Activated naive CD8-positive, alpha-beta T cell (primary cell): ENCODE measurements around the gene ZNF771.

ENCODE experiments used
- H3K27ac Mint-ChIP-seq: one replicate; pipeline ENCODE4 v1.8.0; 2021; ENCODE audit warnings: mixed read lengths
- H3K27me3 Mint-ChIP-seq: one replicate; pipeline ENCODE4 v1.8.0; 2021; ENCODE audit warnings: mixed read lengths
- H3K36me3 Mint-ChIP-seq: one replicate; pipeline ENCODE4 v1.8.0; 2021; ENCODE audit warnings: mixed read lengths
- H3K4me1 Mint-ChIP-seq: one replicate; pipeline ENCODE4 v1.8.0; 2021; ENCODE audit warnings: low read depth, mixed read lengths
- H3K4me3 Mint-ChIP-seq: one replicate; pipeline ENCODE4 v1.8.0; 2021; ENCODE audit warnings: mild to moderate bottlenecking, mixed read lengths
- H3K9me3 Mint-ChIP-seq: one replicate; pipeline ENCODE4 v1.8.0; 2021; ENCODE audit warnings: low read depth, mixed read lengths

Gene ZNF771

DNA sequence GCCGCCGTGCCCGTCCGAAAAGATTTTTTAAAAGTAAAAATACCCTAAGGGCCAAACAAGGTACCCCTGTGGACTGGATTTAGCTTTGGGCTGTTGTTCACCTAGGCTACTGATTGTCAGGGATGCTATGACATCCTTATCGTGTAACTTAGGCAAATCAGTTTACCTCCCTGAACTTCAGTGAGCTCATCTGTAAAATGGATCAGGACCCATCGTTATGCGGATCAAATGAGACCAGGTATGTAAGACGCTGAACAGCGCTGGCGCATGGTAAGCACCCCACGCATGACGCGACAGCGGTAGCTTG, 658 bp upstream of the ZNF771 start:
- H3K36me3 Mint-ChIP-seq = no peaks in the 10 kb centered on the region
- H3K4me1 Mint-ChIP-seq = peaks cover 26% of the 10 kb centered on the region

DNA sequence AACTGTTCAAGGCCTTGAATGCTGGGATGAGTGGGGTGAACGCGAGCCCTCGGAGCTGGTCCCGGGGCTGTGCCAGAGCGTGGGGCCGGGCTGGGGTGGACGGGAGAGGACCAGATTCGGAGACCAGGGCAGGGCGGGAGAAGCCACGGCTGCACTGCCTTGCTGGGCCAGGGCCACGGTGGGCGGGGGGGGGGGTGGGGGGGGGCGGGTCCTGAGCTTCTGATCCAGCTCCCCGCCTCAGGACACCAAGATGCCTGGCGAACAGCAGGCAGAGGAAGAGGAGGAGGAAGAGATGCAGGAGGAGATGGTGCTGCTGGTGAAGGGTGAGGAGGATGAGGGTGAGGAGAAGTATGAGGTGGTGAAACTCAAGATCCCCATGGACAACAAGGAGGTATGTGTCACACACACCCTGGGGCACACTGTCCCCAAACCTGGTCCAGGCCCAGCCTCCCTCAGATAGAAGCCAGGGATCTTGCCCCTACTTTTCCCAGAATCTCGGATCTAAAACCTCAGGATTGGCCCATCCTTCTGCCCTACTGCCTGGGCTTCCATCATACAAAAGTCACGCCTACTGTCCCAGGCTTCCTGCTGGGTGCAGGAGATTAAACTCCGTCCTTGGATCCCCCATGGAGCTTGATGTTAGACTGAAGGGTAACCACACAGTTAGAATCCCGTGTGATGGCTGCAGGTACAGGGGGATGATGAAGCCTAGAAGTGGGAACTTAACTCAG, 563 bp downstream of the ZNF771 start:
- Mint-ChIP-seq H3K9me3 (no peaks in the 10 kb centered on the region), H3K36me3 (peaks cover 4% of the 10 kb centered on the region), H3K27me3 (no peaks in the 10 kb centered on the region), H3K4me3 (peak overlapping the region; percentile 84), H3K4me1 (peaks cover 28% of the 10 kb centered on the region), H3K27ac (peak overlapping the region; percentile 76)

More for the DNA sequence above, 658 bp upstream of the ZNF771 start:
- peak overlapping the region; percentile 99 for H3K4me3 Mint-ChIP-seq
- peak overlapping the region; percentile 99 for H3K27ac Mint-ChIP-seq
- H3K9me3 Mint-ChIP-seq = no peaks in the 10 kb centered on the region
- no peaks in the 10 kb centered on the region for H3K27me3 Mint-ChIP-seq

DNA sequence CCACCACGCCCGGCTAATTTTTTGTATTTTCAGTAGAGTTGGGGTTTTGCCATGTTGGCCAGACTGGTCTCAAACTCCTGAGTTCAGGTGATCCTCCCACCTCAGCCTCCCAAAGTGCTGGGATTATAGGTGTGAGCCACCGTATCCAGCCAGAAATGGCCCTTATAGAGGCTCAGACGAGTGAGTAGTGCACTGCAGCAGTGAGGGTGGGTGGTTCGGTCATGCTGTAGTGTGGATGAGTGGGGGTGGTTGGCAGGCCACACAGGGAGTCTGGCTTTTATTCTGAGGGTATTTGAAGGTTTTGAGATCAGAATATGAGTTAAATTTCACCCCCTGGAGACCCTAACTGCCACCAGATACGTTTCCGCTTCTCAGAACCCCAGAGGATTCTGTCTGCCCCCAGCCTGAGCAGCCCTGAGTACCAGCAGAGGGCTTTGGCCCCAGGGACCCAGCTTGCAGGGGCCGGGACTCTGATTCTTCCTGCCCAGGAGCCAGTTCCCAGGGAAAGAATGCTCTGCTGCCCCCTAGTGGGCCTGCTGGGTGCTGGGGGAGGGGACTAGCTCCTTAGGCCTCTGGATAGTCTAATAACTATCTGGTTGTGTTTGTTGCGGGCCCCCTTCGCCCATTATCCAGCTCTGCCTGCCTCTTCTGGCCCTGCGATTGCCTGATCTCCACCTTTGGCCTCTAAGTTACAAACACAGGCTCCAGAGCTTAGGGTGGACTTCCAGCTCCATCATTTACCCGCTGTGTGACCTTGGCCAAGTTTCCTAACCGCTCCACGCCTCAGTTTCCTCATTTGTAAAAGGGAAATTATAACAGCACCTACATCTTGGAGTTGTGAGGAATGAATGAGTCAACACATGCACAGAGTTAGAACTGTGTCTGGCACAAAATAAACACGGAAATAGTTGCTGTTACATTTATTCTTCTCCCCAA, 2.0 kb downstream of the ZNF771 start:
- Mint-ChIP-seq H3K9me3 (no peaks in the 10 kb centered on the region), H3K27ac (no peak overlapping the region), H3K4me3 (peak overlapping the region; percentile 84), H3K27me3 (no peaks in the 10 kb centered on the region), H3K4me1 (peaks cover 28% of the 10 kb centered on the region), H3K36me3 (peaks cover 4% of the 10 kb centered on the region)

DNA sequence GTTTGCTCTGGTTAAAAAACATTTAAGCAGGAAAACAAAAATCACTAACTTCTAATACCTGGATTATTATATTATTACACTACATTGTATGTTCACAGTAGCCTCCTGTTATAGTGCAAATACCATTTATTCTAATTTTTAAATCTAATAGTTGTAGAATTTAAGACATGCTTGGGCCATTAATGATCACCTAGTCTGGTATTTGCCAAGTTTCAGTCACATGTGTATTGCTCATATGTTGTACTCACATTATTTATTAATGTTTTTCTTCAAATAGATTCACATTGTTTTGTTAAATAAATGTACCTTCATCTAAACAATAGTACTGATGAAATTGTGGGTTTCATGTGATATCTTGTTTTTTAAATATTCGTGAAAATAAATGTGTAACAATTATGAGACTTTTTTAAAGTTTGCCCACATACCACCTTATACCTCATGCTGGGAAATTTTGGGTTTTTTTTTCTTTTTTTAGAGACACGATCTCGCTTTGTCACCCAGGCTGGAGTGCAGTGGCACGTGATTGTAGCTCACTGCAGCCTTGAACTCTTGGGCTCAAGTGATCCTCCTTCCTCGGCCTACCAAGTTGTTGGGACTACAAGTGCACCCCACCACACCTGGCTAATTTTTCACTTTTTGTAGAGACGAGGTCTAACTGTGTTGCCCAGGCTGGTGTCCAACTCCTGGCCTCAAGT, 5.9 kb downstream of the ZNF771 start:
- H3K9me3 Mint-ChIP-seq = no peaks in the 10 kb centered on the region
- peaks cover 37% of the 10 kb centered on the region for H3K4me1 Mint-ChIP-seq
- H3K4me3 Mint-ChIP-seq = no peak overlapping the region
- H3K27ac Mint-ChIP-seq = no peak overlapping the region
- peaks cover 4% of the 10 kb centered on the region for H3K36me3 Mint-ChIP-seq
- H3K27me3 Mint-ChIP-seq = no peaks in the 10 kb centered on the region

DNA sequence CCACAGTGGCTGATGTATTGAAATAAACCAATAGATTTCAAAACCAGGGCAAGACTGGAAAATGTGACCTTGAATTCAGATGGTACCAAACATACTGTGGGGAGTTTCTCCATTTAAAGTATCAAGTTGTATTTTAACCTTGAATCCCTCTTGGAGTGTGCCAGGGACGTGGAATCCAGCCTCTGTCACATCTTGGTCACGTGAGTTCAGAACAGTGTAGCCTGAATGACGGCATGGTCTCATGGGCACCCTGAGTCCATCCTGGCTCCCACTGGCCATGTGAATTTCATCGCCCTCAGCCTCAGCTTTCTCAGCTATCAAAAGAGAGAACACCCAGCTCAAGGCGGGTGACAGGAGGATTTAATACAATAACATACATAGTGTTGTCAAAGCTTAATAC, 6.8 kb downstream of the ZNF771 start:
- Mint-ChIP-seq H3K27me3 (no peaks in the 10 kb centered on the region), H3K27ac (no peak overlapping the region), H3K9me3 (no peaks in the 10 kb centered on the region), H3K36me3 (peaks cover 4% of the 10 kb centered on the region), H3K4me1 (peaks cover 37% of the 10 kb centered on the region), H3K4me3 (no peak overlapping the region)

DNA sequence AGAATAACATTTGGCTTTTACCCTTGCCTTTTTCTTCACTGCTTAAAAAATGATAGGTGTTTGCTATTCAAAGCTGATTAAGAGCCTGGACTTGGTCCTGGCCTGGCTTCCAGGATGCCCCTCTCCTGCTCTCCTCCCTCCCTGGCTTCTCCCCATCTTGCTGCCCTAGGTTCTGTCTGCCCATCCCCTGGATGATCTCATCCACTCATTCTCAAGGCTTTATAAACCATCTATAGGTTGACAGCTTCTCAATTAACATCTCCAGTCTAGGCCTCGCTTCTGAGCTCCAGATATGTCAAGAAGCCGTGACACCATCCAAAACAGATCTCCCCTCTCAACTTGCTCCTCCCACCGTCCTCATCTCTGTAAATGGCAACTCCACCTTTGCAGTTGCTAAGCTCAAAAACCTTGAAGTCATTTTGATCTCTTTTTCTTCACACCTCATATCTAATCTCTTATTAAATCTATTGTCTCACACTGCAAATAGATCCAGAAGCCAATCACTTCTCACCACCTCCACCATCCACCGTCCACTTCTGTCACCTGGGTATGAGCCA, 8.7 kb downstream of the ZNF771 start:
- H3K27ac Mint-ChIP-seq = peak overlapping the region; percentile 58
- no peaks in the 10 kb centered on the region for H3K27me3 Mint-ChIP-seq
- H3K4me1 Mint-ChIP-seq = peaks cover 30% of the 10 kb centered on the region
- no peaks in the 10 kb centered on the region for H3K9me3 Mint-ChIP-seq
- peaks cover 7% of the 10 kb centered on the region for H3K36me3 Mint-ChIP-seq
- H3K4me3 Mint-ChIP-seq = peak overlapping the region; percentile 17

DNA sequence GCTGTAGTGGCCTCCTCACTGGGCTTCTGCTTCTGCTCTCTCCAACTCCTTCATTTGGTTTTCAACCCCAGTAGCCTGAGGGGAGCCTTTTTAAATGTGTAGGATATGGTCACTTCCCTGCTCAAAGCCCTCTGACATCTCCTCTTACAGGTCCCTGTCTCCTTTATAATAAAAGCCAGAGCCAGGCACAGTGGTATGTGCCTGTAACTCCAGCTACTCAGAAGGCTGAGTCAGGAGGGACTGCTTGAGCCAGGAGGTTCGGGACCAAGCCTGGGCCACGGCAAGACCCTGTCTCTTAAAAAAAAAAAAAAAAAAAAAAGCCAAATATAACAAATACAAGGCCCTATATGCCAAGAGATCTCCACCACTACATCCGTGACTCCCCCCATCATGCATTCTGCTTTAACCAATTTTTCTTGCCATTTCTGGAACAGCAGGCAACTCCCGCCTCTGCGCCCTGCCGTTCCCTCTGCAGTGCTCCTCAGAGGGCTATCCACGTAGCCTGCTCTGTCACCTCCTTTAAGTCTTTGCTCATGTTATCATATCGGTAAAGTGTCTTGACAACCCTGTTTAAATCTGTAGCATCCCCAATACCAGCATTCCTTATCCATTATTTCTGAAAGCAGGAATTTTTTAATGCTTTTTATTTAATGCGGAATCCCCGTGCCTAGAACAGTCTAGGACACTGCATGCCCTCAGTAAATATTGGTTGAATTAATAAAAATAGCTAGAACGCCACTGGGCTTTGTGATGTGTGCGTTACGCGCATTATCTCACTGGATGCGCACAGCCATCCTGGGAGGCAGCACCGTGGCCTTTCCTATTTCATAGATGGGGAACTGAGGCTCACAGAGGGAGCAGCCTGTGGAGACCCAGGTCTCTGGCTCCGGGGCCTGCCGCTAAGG, 9.5 kb downstream of the ZNF771 start:
- Mint-ChIP-seq H3K27ac (peak overlapping the region; percentile 7), H3K27me3 (no peaks in the 10 kb centered on the region), H3K4me1 (peaks cover 29% of the 10 kb centered on the region), H3K9me3 (no peaks in the 10 kb centered on the region), H3K4me3 (peak overlapping the region; percentile 57), H3K36me3 (peaks cover 8% of the 10 kb centered on the region)

DNA sequence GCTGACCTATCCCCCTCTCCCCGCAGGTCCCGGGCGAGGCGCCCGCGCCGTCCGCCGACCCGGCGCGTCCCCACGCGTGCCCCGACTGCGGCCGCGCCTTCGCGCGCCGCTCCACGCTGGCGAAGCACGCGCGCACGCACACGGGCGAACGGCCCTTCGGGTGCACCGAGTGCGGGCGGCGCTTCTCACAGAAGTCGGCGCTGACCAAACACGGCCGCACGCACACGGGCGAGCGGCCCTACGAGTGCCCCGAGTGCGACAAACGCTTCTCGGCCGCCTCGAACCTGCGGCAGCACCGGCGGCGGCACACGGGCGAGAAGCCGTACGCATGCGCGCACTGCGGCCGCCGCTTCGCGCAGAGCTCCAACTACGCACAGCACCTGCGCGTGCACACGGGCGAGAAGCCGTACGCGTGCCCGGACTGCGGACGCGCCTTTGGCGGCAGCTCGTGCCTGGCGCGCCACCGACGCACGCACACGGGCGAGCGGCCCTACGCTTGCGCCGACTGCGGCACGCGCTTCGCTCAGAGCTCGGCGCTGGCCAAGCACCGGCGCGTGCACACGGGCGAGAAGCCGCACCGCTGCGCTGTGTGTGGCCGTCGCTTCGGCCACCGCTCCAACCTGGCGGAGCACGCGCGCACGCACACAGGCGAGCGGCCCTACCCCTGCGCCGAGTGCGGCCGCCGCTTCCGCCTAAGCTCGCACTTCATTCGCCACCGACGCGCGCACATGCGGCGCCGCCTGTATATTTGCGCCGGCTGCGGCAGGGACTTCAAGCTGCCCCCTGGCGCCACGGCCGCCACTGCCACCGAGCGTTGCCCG, 10.3 kb downstream of the ZNF771 start:
- Mint-ChIP-seq H3K4me1 (peaks cover 25% of the 10 kb centered on the region), H3K9me3 (no peaks in the 10 kb centered on the region), H3K4me3 (peak overlapping the region; percentile 40), H3K27me3 (no peaks in the 10 kb centered on the region), H3K36me3 (peaks cover 5% of the 10 kb centered on the region), H3K27ac (no peak overlapping the region)

DNA sequence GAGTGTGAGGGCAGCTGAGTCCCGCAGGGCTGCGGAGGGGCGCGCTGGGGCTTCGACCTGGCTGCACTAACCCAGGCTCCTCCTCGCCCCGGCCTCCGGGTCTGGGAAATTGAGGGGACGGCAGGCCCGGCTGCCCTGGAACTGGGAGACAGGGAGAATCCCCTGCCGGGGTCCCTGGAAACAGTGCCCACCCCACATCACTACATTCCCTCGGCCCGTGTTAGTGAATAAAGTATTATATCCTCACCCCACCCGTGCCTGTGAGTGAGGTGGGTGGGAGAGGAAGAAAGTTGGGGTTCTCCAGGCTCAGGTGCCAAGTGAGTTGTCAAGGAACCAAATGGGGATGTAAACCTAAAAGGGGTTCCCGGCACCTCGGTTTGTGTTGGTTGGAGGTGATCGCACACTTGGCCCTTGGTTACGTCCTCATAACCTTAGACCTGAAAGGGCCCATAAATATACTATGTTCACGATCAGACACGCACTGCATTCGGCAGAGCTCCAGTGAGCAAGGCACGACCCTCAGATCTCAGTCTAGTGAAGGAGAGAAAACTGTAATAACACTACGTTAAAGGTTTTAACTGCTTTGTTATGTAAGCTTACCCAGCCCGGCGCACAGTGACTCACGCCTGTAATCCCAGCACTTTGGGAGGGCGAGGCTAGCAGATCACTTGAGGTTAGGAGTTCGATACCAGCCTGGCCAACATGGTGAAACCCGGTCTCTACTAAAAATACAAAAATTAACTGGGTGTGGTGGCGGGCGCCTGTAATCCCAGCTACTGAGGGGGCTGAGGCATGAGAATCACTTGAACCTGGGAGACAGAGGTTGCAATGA, 11.2 kb downstream of the ZNF771 start:
- Mint-ChIP-seq H3K36me3 (peaks cover 5% of the 10 kb centered on the region), H3K27me3 (no peaks in the 10 kb centered on the region), H3K4me3 (peak overlapping the region; percentile 73), H3K9me3 (no peaks in the 10 kb centered on the region), H3K27ac (peak overlapping the region; percentile 59), H3K4me1 (peaks cover 25% of the 10 kb centered on the region)

DNA sequence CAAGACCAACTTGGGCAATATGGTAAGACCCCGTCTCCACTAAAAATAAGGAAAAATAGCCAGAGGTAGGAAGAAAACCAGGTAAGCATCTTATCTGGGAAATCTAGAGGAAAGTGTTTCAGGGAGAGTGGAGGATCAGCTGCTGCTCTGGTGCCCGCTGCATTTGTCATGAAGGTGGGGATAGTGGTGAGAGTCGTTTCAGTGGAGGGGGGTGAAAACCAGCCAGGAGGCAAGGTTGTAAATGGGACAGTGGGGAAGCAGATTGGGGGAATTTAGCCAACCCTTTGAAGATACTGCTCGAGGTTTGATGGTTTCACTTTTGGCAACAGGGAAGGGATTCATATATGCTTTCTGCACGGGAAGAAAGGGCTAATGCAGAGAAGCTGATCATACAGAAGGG, 13.6 kb downstream of the ZNF771 start:
- Mint-ChIP-seq H3K27me3 (no peaks in the 10 kb centered on the region), H3K4me3 (no peak overlapping the region), H3K36me3 (peaks cover 5% of the 10 kb centered on the region), H3K4me1 (peaks cover 24% of the 10 kb centered on the region), H3K9me3 (no peaks in the 10 kb centered on the region), H3K27ac (no peak overlapping the region)

DNA sequence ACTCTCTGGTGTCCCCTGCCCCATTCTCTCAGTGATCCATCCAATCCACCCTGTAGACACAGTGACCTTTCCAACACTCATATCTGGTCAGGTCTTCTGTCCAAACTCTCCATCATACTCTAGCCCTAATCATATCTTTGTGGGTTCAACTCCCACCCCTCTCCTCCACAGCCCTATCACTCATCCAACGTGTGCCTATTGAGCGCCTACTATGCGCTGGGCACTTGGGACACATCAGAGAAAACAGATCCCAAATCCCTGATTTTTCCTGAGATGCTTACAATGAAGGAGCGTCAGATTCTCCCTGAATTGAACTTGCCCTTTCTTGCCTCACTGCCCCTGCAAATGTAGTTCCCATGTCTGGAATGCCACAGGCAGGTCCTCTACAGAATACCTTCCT, 20.6 kb downstream of the ZNF771 start:
- H3K27ac Mint-ChIP-seq = peak overlapping the region; percentile 84

DNA sequence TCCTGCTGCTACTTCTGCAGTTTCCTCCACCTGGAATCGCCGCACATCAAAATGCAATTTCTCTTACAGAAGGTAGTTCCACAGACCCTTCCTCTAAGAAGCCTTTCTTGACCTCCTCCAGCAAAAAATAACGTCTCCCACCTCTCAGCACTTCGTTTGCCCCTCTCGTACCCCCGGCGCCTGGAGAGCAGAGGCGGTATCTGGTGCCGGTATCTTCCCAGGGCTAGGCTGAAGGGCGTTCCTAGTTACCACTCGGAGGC, 21.9 kb downstream of the ZNF771 start:
- no peak overlapping the region for H3K27ac Mint-ChIP-seq
- H3K4me3 Mint-ChIP-seq = no peak overlapping the region
- H3K4me1 Mint-ChIP-seq = peaks cover 17% of the 10 kb centered on the region
- no peaks in the 10 kb centered on the region for H3K9me3 Mint-ChIP-seq
- H3K27me3 Mint-ChIP-seq = no peaks in the 10 kb centered on the region
- peaks cover 6% of the 10 kb centered on the region for H3K36me3 Mint-ChIP-seq

More for the DNA sequence above, 20.6 kb downstream of the ZNF771 start:
- H3K27me3 Mint-ChIP-seq = no peaks in the 10 kb centered on the region
- peaks cover 14% of the 10 kb centered on the region for H3K4me1 Mint-ChIP-seq
- peaks cover 6% of the 10 kb centered on the region for H3K36me3 Mint-ChIP-seq
- H3K4me3 Mint-ChIP-seq = no peak overlapping the region
- no peaks in the 10 kb centered on the region for H3K9me3 Mint-ChIP-seq
